ENCODE data around the gene ADIG.

The ADIG gene

GRCh38 chr20:38602185-38602581 lies 21.2 kb downstream of the ADIG start:
- DNase-seq (ENCODE audit: low read depth): no peak

- DNase-seq (ENCODE audit: low read depth): no peak
Observed at GRCh38 chr20:38603286-38603685, 22.3 kb downstream of the ADIG start.

- no peak for DNase-seq (ENCODE audit: low read depth)
Observed at GRCh38 chr20:38604873-38605303, 23.9 kb downstream of the ADIG start.

GRCh38 chr20:38607351-38607750 lies 26.4 kb downstream of the ADIG start:
- DNase-seq (ENCODE audit: low read depth): no peak

GRCh38 chr20:38608188-38608587 lies 27.2 kb downstream of the ADIG start:
- DNase-seq (ENCODE audit: low read depth): no peak

- no peak for DNase-seq (ENCODE audit: low read depth)
Observed at GRCh38 chr20:38609815-38610214, 28.8 kb downstream of the ADIG start.

GRCh38 chr20:38610521-38610920 lies 29.5 kb downstream of the ADIG start:
- DNase-seq (ENCODE audit: low read depth): no peak

- no peak for DNase-seq (ENCODE audit: low read depth)
Observed at GRCh38 chr20:38612751-38613515, 31.9 kb downstream of the ADIG start.

- DNase-seq (ENCODE audit: low read depth): no peak
Observed at GRCh38 chr20:38615283-38615682, 34.3 kb downstream of the ADIG start.

- DNase-seq (ENCODE audit: low read depth): no peak
Observed at GRCh38 chr20:38616457-38616856, 35.5 kb downstream of the ADIG start.

- no peak for DNase-seq (ENCODE audit: low read depth)
Observed at GRCh38 chr20:38617011-38617829, 36.2 kb downstream of the ADIG start.

- DNase-seq (ENCODE audit: low read depth): no peak
Observed at GRCh38 chr20:38617830-38618196, 36.8 kb downstream of the ADIG start.

GRCh38 chr20:38620441-38620840 lies 39.4 kb downstream of the ADIG start:
- DNase-seq (ENCODE audit: low read depth): no peak

- no peak for DNase-seq (ENCODE audit: low read depth)
Observed at GRCh38 chr20:38623061-38623460, 42.1 kb downstream of the ADIG start.

GRCh38 chr20:38624084-38624483 lies 43.1 kb downstream of the ADIG start:
- no peak for DNase-seq (ENCODE audit: low read depth)

GRCh38 chr20:38625896-38626295 lies 44.9 kb downstream of the ADIG start:
- no peak for DNase-seq (ENCODE audit: low read depth)

- DNase-seq (ENCODE audit: low read depth): no peak
Observed at GRCh38 chr20:38626921-38627659, 46.1 kb downstream of the ADIG start.

- DNase-seq (ENCODE audit: low read depth): no peak
Observed at GRCh38 chr20:38628580-38629470, 47.8 kb downstream of the ADIG start.

- no peak for DNase-seq (ENCODE audit: low read depth)
Observed at GRCh38 chr20:38629979-38630378, 49.0 kb downstream of the ADIG start.

- no peak for DNase-seq (ENCODE audit: low read depth)
Observed at GRCh38 chr20:38630727-38631126, 49.7 kb downstream of the ADIG start.

GRCh38 chr20:38631155-38632022 lies 50.4 kb downstream of the ADIG start:
- no peak for DNase-seq (ENCODE audit: low read depth)
